Neural cell (in vitro differentiated cells): ENCODE data around the gene CCDC15. TPM values are rescaled to one million over a fixed set of nuclear protein-coding genes. Genes with fewer than 3 reads are reported as not detected.

Experiments used
- H2AFZ ChIP-seq: fragments of 200-600, 300-800 bp; sonication (generic), shearing (Covaris generic); 2 replicates; pipeline ENCODE4 v1.6.0; 2014; ENCODE audit warnings: low read depth, mild to moderate bottlenecking, antibody characterized with exemption, low read length, moderate library complexity
- H3F3A ChIP-seq: fragments of 200-600 bp; shearing (Covaris generic); 2 replicates; pipeline ENCODE4 v1.6.1; 2016; ENCODE audit warnings: mild to moderate bottlenecking, moderate library complexity, mixed read lengths, antibody characterized with exemption, low read length; ENCODE audit not compliant: insufficient read depth, poor library complexity, severe bottlenecking
- H3K27ac ChIP-seq: fragments of 200-600, 300-800 bp; sonication (generic), shearing (Covaris generic); 2 replicates; pipeline ENCODE4 v1.5.1; 2014; ENCODE audit warnings: mild to moderate bottlenecking, low read length, moderate library complexity
- H3K27me3 ChIP-seq: fragments of 300-800, 200-600 bp; sonication (generic), shearing (Covaris generic); 2 replicates; pipeline ENCODE4 v1.6.0; 2014; ENCODE audit warnings: mild to moderate bottlenecking, low read depth, low read length, moderate library complexity; ENCODE audit not compliant: insufficient read depth
- H3K36me3 ChIP-seq: fragments of 300-800, 200-600 bp; sonication (generic), shearing (Covaris generic); 2 replicates; pipeline ENCODE4 v1.5.1; 2014; ENCODE audit warnings: mild to moderate bottlenecking, antibody characterized with exemption, low read length, moderate library complexity; ENCODE audit not compliant: insufficient read depth
- H3K4me2 ChIP-seq: fragments of 300-800, 200-600 bp; sonication (generic), shearing (Covaris generic); 2 replicates; pipeline ENCODE4 v1.6.0; 2014; ENCODE audit warnings: mild to moderate bottlenecking, low read length
- H3K4me3 ChIP-seq: fragments of 300-800, 200-600 bp; sonication (generic), shearing (Covaris generic); 2 replicates; pipeline ENCODE4 v1.5.1; 2014; ENCODE audit warnings: mild to moderate bottlenecking, low read length, moderate library complexity
- H3K79me2 ChIP-seq: fragments of 200-600 bp; shearing (Covaris generic); replicated peaks from 2 replicates; pipeline ENCODE4 v1.6.0; 2014; ENCODE audit warnings: mild to moderate bottlenecking, low read length, moderate library complexity; ENCODE audit not compliant: insufficient read depth
- H3K9ac ChIP-seq: fragments of 300-800, 200-600 bp; sonication (generic), shearing (Covaris generic); 2 replicates; pipeline ENCODE4 v1.6.1; 2016; ENCODE audit warnings: mild to moderate bottlenecking, low read length, mixed read lengths
- H3K9me2 ChIP-seq: fragments of 200-600 bp; shearing (Covaris generic); 2 replicates; pipeline ENCODE4 v1.6.1; 2016; ENCODE audit warnings: mild to moderate bottlenecking, low read length, mixed read lengths; ENCODE audit not compliant: insufficient read depth
- H3K9me3 ChIP-seq: fragments of 200-600, 300-800 bp; sonication (generic), shearing (Covaris generic); 2 replicates; pipeline ENCODE4 v1.6.1; 2016; ENCODE audit warnings: mild to moderate bottlenecking, mixed run types, low read length, moderate library complexity, mixed read lengths
- H4K20me1 ChIP-seq: fragments of 200-600 bp; shearing (Covaris generic); 2 replicates; pipeline ENCODE4 v1.6.1; 2016; ENCODE audit warnings: mild to moderate bottlenecking, mixed run types; ENCODE audit not compliant: insufficient read depth
- CTCF ChIP-seq: fragments of 450-650 bp; IDR thresholded peaks from 2 replicates; pipeline ENCODE4 v1.5.1; 2014; ENCODE audit warnings: antibody characterized with exemption, mild to moderate bottlenecking, moderate library complexity; ENCODE audit not compliant: poor library complexity, severe bottlenecking
- EP300 ChIP-seq: fragments of 450-650 bp; conservative IDR thresholded peaks from 2 replicates; pipeline ENCODE4 v1.6.1; 2014; ENCODE audit warnings: antibody characterized with exemption, mild to moderate bottlenecking, moderate library complexity; ENCODE audit not compliant: poor library complexity, severe bottlenecking
- EZH2 ChIP-seq: fragments of 200-600, 300-800 bp; shearing (Covaris generic), sonication (generic); IDR thresholded peaks from 2 replicates; pipeline ENCODE4 v1.6.1; 2014; ENCODE audit warnings: antibody characterized with exemption, low read length, borderline replicate concordance, mild to moderate bottlenecking; ENCODE audit not compliant: insufficient read depth, poor library complexity, severe bottlenecking
- MXI1 ChIP-seq: fragments of 450-650 bp; conservative IDR thresholded peaks from 2 replicates; pipeline ENCODE4 v1.6.1; 2014; ENCODE audit warnings: antibody characterized with exemption, mild to moderate bottlenecking; ENCODE audit not compliant: poor library complexity, severe bottlenecking
- POLR2AphosphoS5 ChIP-seq: IDR thresholded peaks from 2 replicates; pipeline ENCODE4 v1.6.1; 2012
- RAD21 ChIP-seq: fragments of 450-650 bp; conservative IDR thresholded peaks from 2 replicates; pipeline ENCODE4 v1.6.1; 2014; ENCODE audit warnings: antibody characterized with exemption, mild to moderate bottlenecking, moderate library complexity
- REST ChIP-seq: IDR thresholded peaks from 2 replicates; pipeline ENCODE4 v1.6.1; 2012; ENCODE audit warnings: borderline replicate concordance
- SMC3 ChIP-seq: fragments of 450-650 bp; conservative IDR thresholded peaks from 2 replicates; pipeline ENCODE4 v1.6.1; 2014; ENCODE audit warnings: antibody characterized with exemption, mild to moderate bottlenecking, moderate library complexity; ENCODE audit not compliant: poor library complexity
- TAF1 ChIP-seq: IDR thresholded peaks from 2 replicates; pipeline ENCODE4 v1.6.1; 2012; ENCODE audit warnings: low read depth
- polyA plus RNA-seq: library from polyadenylated mRNA; depleted of rRNA; stranded (reverse); fragments of >200 nt; gene quantifications from 2 replicates; pipeline ENCODE4 v1.2.3, GENCODE V29; 2014

The CCDC15 gene
- polyA plus RNA-seq, 1 donor from 2014 or later: 2.5 TPM

DNA sequence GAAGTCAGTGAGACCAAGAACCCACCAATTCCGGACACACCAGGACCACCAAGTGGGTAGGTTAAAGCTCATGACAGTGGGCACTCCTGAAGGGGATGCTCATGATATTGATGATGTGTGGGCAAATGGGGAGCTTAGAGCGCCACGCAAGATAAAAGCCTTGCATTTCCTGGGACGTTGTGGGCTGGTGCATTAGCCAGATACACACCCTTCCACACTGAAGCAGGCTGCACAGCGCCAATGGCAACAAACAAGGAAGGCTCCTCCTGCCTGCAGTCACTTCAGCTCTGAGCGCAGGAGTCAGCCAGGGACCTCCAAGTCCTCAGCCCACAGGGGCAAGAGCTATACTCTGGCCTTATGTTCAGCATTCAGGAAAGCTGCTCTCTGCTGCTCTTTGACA lies 136.8 kb downstream of the CCDC15 start:
- H3K36me3 ChIP-seq: no peaks in the 10 kb centered on the region
- H2AFZ ChIP-seq: no peak overlapping the region
- H3K27me3 ChIP-seq: no peaks in the 10 kb centered on the region
- no peak overlapping the region for H3K9ac ChIP-seq
- no peak overlapping the region for H3K4me3 ChIP-seq
- H3K4me2 ChIP-seq: no peak overlapping the region
- no peaks in the 10 kb centered on the region for H4K20me1 ChIP-seq
- no peaks in the 10 kb centered on the region for H3K9me3 ChIP-seq
- TF ChIP-seq RAD21 (no peak), POLR2AphosphoS5 (no peak), EP300 (no peak), TAF1 (no peak), SMC3 (no peak), MXI1 (no peak), EZH2 (no peak), REST (no peak), CTCF (no peak)
- H3K27ac ChIP-seq: no peak overlapping the region
- H3K9me2 ChIP-seq: no peaks in the 10 kb centered on the region
- H3F3A ChIP-seq: no peaks in the 10 kb centered on the region
- no peaks in the 10 kb centered on the region for H3K79me2 ChIP-seq

Other genes with a start within 250 kb of the CCDC15 start
- 0.69 and 1.1 TPM in 2 replicates for gene NRGN, start 214.3 kb upstream of the CCDC15 start, polyA plus RNA-seq
- gene VSIG2, start 201.9 kb upstream of the CCDC15 start, polyA plus RNA-seq: not detected in 2 replicates
- gene ESAM, start 191.9 kb upstream of the CCDC15 start, polyA plus RNA-seq: 0.77 TPM in 1 of 2 replicates, not detected in the other
- 40.8 and 45.3 TPM in 2 replicates for gene MSANTD2, start 153.8 kb upstream of the CCDC15 start, polyA plus RNA-seq
- gene ROBO3, start 88.8 kb upstream of the CCDC15 start, polyA plus RNA-seq: 12.8 and 25.3 TPM in 2 replicates
- not detected in 2 replicates for gene ROBO4, start 56.3 kb upstream of the CCDC15 start, polyA plus RNA-seq
- gene HEPN1, start 35.0 kb upstream of the CCDC15 start, polyA plus RNA-seq: not detected in 2 replicates
- not detected in 2 replicates for gene HEPACAM, start 18.2 kb upstream of the CCDC15 start, polyA plus RNA-seq
- gene SLC37A2, start 109.1 kb downstream of the CCDC15 start, polyA plus RNA-seq: 0.12 and 0.14 TPM in 2 replicates
- gene TMEM218, start 157.4 kb downstream of the CCDC15 start, polyA plus RNA-seq: 70.0 and 86.6 TPM in 2 replicates
- 0.99 and 1.2 TPM in 2 replicates for gene PKNOX2, start 210.5 kb downstream of the CCDC15 start, polyA plus RNA-seq